Liver (tissue), 9 donors: ENCODE measurements around the gene WDR31. TPM values are rescaled to one million over a fixed set of nuclear protein-coding genes. Genes with fewer than 3 reads are reported as not detected.

Source experiments
- DNase-seq: peaks from one replicate; pipeline ENCODE4 v3.0.0-alpha.2; 2017; ENCODE audit warnings: low spot score
- H3K27ac ChIP-seq, 2 donors: one replicate each; pipeline ENCODE4 v1.7.0; 2013; ENCODE audit warnings: inconsistent platforms in 2 of 2, low read length in 2 of 2, control low read depth in 1 of 2, low read depth in 1 of 2, mild to moderate bottlenecking in 1 of 2
- H3K27me3 ChIP-seq, 4 donors: one replicate each; pipeline versions ENCODE4 v1.6.1 to v1.7.0; 2013; ENCODE audit warnings: low read length in 3 of 4, inconsistent platforms in 1 of 4, mild to moderate bottlenecking in 1 of 4, moderate library complexity in 1 of 4; ENCODE audit not compliant: control insufficient read depth in 4 of 4, insufficient read depth in 4 of 4
- H3K36me3 ChIP-seq, 4 donors: one replicate each; pipeline versions ENCODE4 v1.6.1 to v1.7.0; 2013; ENCODE audit warnings: low read length in 3 of 4, mild to moderate bottlenecking in 3 of 4, low read depth in 1 of 4, moderate library complexity in 1 of 4; ENCODE audit not compliant: control insufficient read depth in 4 of 4, insufficient read depth in 3 of 4
- H3K4me1 ChIP-seq, 4 donors: one replicate each; pipeline versions ENCODE4 v1.6.1 to v1.7.0; 2013; ENCODE audit warnings: low read length in 3 of 4, mild to moderate bottlenecking in 3 of 4, moderate library complexity in 1 of 4; ENCODE audit not compliant: control insufficient read depth in 4 of 4, insufficient read depth in 4 of 4
- H3K4me3 ChIP-seq, 3 donors: one replicate each; pipeline versions ENCODE4 v1.6.1 to v1.7.0; 2013; ENCODE audit warnings: low read length in 3 of 3, control low read depth in 1 of 3, low read depth in 1 of 3, mild to moderate bottlenecking in 1 of 3
- H3K9ac ChIP-seq, 2 donors: one replicate each; pipeline ENCODE4 v1.7.0; 2013; ENCODE audit warnings: low read length in 2 of 2, mild to moderate bottlenecking in 2 of 2, moderate library complexity in 2 of 2, control low read depth in 1 of 2, low read depth in 1 of 2
- H3K9me3 ChIP-seq, 4 donors: one replicate each; pipeline versions ENCODE4 v1.6.1 to v1.7.0; 2013; ENCODE audit warnings: low read length in 3 of 4; ENCODE audit not compliant: control insufficient read depth in 4 of 4
- CTCF ChIP-seq: fragments of 150-350 bp; IDR thresholded peaks from 2 replicates; pipeline ENCODE4 v1.5.1; 2017; ENCODE audit warnings: improper control_type of control experiment, low read depth, low read length; ENCODE audit not compliant: missing input control
- EGR1 ChIP-seq, 2 donors: IDR thresholded peaks; 2 replicates each; pipeline ENCODE4 v1.6.1; 2016 to 2018; ENCODE audit warnings: antibody characterized with exemption in 2 of 2, low read depth in 2 of 2
- FOXA1 ChIP-seq: IDR thresholded peaks from 2 replicates; pipeline ENCODE4 v1.6.1; 2016; ENCODE audit warnings: antibody characterized with exemption
- FOXA2 ChIP-seq: IDR thresholded peaks from 2 replicates; pipeline ENCODE4 v1.6.1; 2016; ENCODE audit warnings: antibody characterized with exemption
- GABPA ChIP-seq, 2 donors: IDR thresholded peaks in 1 of 2; conservative IDR thresholded peaks in 1 of 2; 2 replicates each; pipeline ENCODE4 v1.6.1; 2016; ENCODE audit warnings: antibody characterized with exemption in 2 of 2, mild to moderate bottlenecking in 1 of 2, moderate library complexity in 1 of 2
- HNF4A ChIP-seq, 2 donors: conservative IDR thresholded peaks; 2 replicates each; pipeline ENCODE4 v1.6.1; 2016; ENCODE audit warnings: antibody characterized with exemption in 2 of 2, mild to moderate bottlenecking in 2 of 2
- HNF4G ChIP-seq: IDR thresholded peaks from 2 replicates; pipeline ENCODE4 v1.6.1; 2016; ENCODE audit warnings: antibody characterized with exemption
- JUND ChIP-seq, 2 donors: IDR thresholded peaks; 2 replicates each; pipeline ENCODE4 v1.6.1; 2016; ENCODE audit warnings: antibody characterized with exemption in 2 of 2
- NR2F2 ChIP-seq: IDR thresholded peaks from 2 replicates; pipeline ENCODE4 v1.6.1; 2016; ENCODE audit warnings: antibody characterized with exemption
- RAD21 ChIP-seq, 2 donors: IDR thresholded peaks; 2 replicates each; pipeline ENCODE4 v1.6.1; 2016; ENCODE audit warnings: antibody characterized with exemption in 2 of 2, mild to moderate bottlenecking in 2 of 2
- RXRA ChIP-seq, 2 donors: IDR thresholded peaks; 2 replicates each; pipeline ENCODE4 v1.6.1; 2017 to 2018; ENCODE audit warnings: antibody characterized with exemption in 2 of 2, mild to moderate bottlenecking in 1 of 2
- SP1 ChIP-seq: IDR thresholded peaks from 2 replicates; pipeline ENCODE4 v1.6.1; 2018; ENCODE audit warnings: antibody characterized with exemption, mild to moderate bottlenecking
- TAF1 ChIP-seq: conservative IDR thresholded peaks from 2 replicates; pipeline ENCODE4 v1.6.1; 2016; ENCODE audit warnings: antibody characterized with exemption, mild to moderate bottlenecking
- YY1 ChIP-seq: IDR thresholded peaks from 2 replicates; pipeline ENCODE4 v1.6.1; 2016; ENCODE audit warnings: antibody characterized with exemption, mild to moderate bottlenecking
- WGBS: extraction: QIAGEN DNeasy Blood & Tissue Kit; methylation state at CpG from one replicate; pipeline ENCODE4 v1.1.7; 2013; 5-methylcytosine and 5-hydroxymethylcytosine counted together
- polyA plus RNA-seq, 2 donors: library from polyadenylated mRNA; stranded (reverse) in 1 of 2; unstranded in 1 of 2; fragments of 200-250 nt in 1 of 2; fragments of >200 nt in 1 of 2; fragmentation: Nextera tagmentation in 1 of 2; extraction: Ambion mirVana in 1 of 2; gene quantifications; one replicate each; pipeline versions ENCODE4 v1.2.1 to v1.2.3, GENCODE V29; 2013 to 2015
- total RNA-seq, 2 donors: library from RNA; depleted of rRNA; stranded (reverse); fragments of >200 nt; gene quantifications; one replicate each; pipeline ENCODE4 v1.2.3, GENCODE V29; 2014
- TF ChIP-seq, protein P1 (sequence below): IDR thresholded peaks from 2 replicates; pipeline ENCODE4 v1.6.1; 2016; ENCODE audit warnings: antibody characterized with exemption, mild to moderate bottlenecking
- TF ChIP-seq, protein P2 (sequence below): IDR thresholded peaks from 2 replicates; pipeline ENCODE4 v1.6.1; 2016; ENCODE audit warnings: antibody characterized with exemption
- TF ChIP-seq, protein P3 (sequence below): IDR thresholded peaks from 2 replicates; pipeline ENCODE4 v1.6.1; 2016; ENCODE audit warnings: antibody characterized with exemption
- TF ChIP-seq, protein P4 (sequence below): IDR thresholded peaks from 2 replicates; pipeline ENCODE4 v1.6.1; 2016; ENCODE audit warnings: antibody characterized with exemption
- donor health status: healthy.
- donor health status: healthy.
- donor health status: healthy.
- donor health status: healthy.
- donor health status: healthy.

Gene WDR31
- total and polyA plus RNA-seq, 4 donors: 1.1 to 3.2 (median 1.2) TPM

DNA sequence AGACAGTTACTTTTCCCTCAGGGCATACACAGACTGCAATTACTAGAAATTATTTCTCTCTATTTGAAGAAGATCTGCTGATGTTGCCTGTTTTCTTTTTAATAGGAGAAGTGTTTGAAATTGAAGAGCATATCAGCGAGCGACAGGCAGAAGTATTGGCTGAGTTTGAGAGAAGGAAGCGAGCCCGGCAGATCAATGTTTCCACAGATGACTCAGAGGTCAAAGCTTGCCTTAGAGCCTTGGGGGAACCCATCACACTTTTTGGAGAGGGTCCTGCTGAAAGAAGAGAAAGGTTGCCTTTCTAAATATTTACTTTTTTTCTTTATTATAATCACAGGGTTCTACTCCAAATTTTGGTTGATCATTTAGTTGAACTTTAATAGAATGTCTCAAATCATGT, 61.2 kb downstream of the WDR31 start:
- Histone ChIP-seq H3K36me3 (peaks cover 11 to 44% (median 37%) of the 10 kb centered on the region in 4 donors), H3K27ac (no peak overlapping the region), H3K9me3 (no peaks in the 10 kb centered on the region), H3K4me3 (no peak overlapping the region), H3K4me1 (peaks cover 4 to 29% (median 18%) of the 10 kb centered on the region in 4 donors), H3K9ac (no peak overlapping the region), H3K27me3 (no peaks in the 10 kb centered on the region)
- TF ChIP-seq, protein P1, sequence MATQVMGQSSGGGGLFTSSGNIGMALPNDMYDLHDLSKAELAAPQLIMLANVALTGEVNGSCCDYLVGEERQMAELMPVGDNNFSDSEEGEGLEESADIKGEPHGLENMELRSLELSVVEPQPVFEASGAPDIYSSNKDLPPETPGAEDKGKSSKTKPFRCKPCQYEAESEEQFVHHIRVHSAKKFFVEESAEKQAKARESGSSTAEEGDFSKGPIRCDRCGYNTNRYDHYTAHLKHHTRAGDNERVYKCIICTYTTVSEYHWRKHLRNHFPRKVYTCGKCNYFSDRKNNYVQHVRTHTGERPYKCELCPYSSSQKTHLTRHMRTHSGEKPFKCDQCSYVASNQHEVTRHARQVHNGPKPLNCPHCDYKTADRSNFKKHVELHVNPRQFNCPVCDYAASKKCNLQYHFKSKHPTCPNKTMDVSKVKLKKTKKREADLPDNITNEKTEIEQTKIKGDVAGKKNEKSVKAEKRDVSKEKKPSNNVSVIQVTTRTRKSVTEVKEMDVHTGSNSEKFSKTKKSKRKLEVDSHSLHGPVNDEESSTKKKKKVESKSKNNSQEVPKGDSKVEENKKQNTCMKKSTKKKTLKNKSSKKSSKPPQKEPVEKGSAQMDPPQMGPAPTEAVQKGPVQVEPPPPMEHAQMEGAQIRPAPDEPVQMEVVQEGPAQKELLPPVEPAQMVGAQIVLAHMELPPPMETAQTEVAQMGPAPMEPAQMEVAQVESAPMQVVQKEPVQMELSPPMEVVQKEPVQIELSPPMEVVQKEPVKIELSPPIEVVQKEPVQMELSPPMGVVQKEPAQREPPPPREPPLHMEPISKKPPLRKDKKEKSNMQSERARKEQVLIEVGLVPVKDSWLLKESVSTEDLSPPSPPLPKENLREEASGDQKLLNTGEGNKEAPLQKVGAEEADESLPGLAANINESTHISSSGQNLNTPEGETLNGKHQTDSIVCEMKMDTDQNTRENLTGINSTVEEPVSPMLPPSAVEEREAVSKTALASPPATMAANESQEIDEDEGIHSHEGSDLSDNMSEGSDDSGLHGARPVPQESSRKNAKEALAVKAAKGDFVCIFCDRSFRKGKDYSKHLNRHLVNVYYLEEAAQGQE: no peak
- TF ChIP-seq HNF4A (conservative IDR thresholded peaks at IDR 0.05) (peak in 1 of 2 donors; percentile 10), TAF1 (no peak), JUND (IDR thresholded peaks at IDR 0.05) (peak in 1 of 2 donors; percentile 13)
- DNase-seq: no peak
- WGBS: 61% methylated on average over 4 of the region's 4 CpGs

- H3K36me3 ChIP-seq: peaks cover 13 to 32% (median 29%) of the 10 kb centered on the region in 4 donors
- DNase-seq: peak; percentile 96
Observed at GRCh38 chr9:113275157-113276131, 64.6 kb downstream of the WDR31 start, which contains the start of the genes CDC26 and PRPF4. Gene CDC26, minus strand, starts transcription at chr9:113275572. Its CDS starts 3,065 bp downstream, at chr9:113272507. Gene PRPF4, plus strand, starts transcription at chr9:113275658. Its CDS starts 86 bp downstream, at chr9:113275744.

More at GRCh38 chr9:113275157-113276131, 64.6 kb downstream of the WDR31 start, which contains the start of the genes CDC26 and PRPF4:
- Histone ChIP-seq H3K4me1 (peaks cover 4 to 30% (median 19%) of the 10 kb centered on the region in 4 donors), H3K9me3 (no peaks in the 10 kb centered on the region), H3K27ac (peak within 1 kb of the TSS; percentile 88 to 97), H3K9ac (peak within 1 kb of the TSS; percentile 97 to 98), H3K4me3 (peak within 1 kb of the TSS; percentile 77 to 97 (median 94)), H3K27me3 (no peaks in the 10 kb centered on the region)
- under 1% methylated on average over 63 of the region's 63 CpGs for WGBS
- TF ChIP-seq, protein P1: peak; percentile 83
- TF ChIP-seq FOXA1 (peak; percentile 8), HNF4G (no peak), EGR1 (IDR thresholded peaks at IDR 0.05; ENCODE audit: low read depth in 2 of 2) (peak; percentile 89 to 98), RXRA (IDR thresholded peaks at IDR 0.05) (peak; percentile 94 to 96), RAD21 (IDR thresholded peaks at IDR 0.05) (peak in 1 of 2 donors; percentile 47), SP1 (peak; percentile 74), CTCF (no peak), GABPA (IDR thresholded peaks at IDR 0.05 in 1 of 2, conservative IDR thresholded peaks at IDR 0.05 in 1 of 2) (peak; percentile 89 to 98), FOXA2 (no peak), YY1 (peak; percentile 98), NR2F2 (peak; percentile 93), JUND (IDR thresholded peaks at IDR 0.05) (peak; percentile 57 to 74), TAF1 (peak; percentile 20), HNF4A (conservative IDR thresholded peaks at IDR 0.05) (peak; percentile 49 to 63)
- TF ChIP-seq, protein P2, sequence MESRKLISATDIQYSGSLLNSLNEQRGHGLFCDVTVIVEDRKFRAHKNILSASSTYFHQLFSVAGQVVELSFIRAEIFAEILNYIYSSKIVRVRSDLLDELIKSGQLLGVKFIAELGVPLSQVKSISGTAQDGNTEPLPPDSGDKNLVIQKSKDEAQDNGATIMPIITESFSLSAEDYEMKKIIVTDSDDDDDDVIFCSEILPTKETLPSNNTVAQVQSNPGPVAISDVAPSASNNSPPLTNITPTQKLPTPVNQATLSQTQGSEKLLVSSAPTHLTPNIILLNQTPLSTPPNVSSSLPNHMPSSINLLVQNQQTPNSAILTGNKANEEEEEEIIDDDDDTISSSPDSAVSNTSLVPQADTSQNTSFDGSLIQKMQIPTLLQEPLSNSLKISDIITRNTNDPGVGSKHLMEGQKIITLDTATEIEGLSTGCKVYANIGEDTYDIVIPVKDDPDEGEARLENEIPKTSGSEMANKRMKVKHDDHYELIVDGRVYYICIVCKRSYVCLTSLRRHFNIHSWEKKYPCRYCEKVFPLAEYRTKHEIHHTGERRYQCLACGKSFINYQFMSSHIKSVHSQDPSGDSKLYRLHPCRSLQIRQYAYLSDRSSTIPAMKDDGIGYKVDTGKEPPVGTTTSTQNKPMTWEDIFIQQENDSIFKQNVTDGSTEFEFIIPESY: peak; percentile 97
- TF ChIP-seq, protein P3, sequence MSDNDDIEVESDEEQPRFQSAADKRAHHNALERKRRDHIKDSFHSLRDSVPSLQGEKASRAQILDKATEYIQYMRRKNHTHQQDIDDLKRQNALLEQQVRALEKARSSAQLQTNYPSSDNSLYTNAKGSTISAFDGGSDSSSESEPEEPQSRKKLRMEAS: peak; percentile 86
- TF ChIP-seq, protein P4, sequence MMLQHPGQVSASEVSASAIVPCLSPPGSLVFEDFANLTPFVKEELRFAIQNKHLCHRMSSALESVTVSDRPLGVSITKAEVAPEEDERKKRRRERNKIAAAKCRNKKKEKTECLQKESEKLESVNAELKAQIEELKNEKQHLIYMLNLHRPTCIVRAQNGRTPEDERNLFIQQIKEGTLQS: peak; percentile 24
